Adrenal gland (tissue), 5 donors: ENCODE measurements around the gene NLRC3.

Source experiments
- POLR2A ChIP-seq, 2 donors: fragments of 450-650 bp; IDR thresholded peaks; one replicate each; pipeline ENCODE4 v1.6.1; 2017; ENCODE audit warnings: antibody characterized with exemption in 2 of 2, mild to moderate bottlenecking in 2 of 2, moderate library complexity in 1 of 2
- TF ChIP-seq, protein P1 (sequence below), 6 experiments: fragments of 450-650 bp in 4 of 6; fragments of 200-600 bp in 2 of 6; sonication (generic) in 1 of 6; IDR thresholded peaks; 1 replicate in 5 of 6; 2 replicates in 1 of 6; pipeline versions ENCODE4 v1.5.1 to v1.8.0; 2016 to 2021; ENCODE audit warnings: antibody characterized with exemption in 6 of 6, mild to moderate bottlenecking in 2 of 6, moderate library complexity in 1 of 6
- donor health status: DM: no; HTN: no; CAD: no.

DNA sequence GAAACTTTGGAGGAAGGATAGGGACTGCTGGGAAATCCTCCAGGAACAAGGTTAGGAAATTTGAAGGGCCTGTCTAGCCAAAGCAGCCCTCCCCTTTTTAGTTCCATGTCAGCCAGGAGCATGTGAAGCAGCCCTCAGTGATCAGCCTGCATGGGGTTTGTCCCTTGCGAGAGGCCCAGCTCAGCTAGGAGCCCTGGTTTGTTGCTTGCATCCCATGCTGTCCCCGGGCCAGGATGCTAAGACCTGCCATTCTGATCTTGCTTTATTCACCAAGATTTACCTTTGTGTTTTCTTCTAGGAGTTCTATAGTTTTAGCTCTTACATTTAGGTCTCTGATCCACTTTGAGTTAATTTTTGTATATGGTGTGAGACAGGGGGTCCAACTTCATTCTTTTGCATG is 48.8 kb downstream of the NLRC3 start:
- no peak for TF ChIP-seq POLR2A (IDR thresholded peaks at IDR 0.05)
- TF ChIP-seq, protein P1, sequence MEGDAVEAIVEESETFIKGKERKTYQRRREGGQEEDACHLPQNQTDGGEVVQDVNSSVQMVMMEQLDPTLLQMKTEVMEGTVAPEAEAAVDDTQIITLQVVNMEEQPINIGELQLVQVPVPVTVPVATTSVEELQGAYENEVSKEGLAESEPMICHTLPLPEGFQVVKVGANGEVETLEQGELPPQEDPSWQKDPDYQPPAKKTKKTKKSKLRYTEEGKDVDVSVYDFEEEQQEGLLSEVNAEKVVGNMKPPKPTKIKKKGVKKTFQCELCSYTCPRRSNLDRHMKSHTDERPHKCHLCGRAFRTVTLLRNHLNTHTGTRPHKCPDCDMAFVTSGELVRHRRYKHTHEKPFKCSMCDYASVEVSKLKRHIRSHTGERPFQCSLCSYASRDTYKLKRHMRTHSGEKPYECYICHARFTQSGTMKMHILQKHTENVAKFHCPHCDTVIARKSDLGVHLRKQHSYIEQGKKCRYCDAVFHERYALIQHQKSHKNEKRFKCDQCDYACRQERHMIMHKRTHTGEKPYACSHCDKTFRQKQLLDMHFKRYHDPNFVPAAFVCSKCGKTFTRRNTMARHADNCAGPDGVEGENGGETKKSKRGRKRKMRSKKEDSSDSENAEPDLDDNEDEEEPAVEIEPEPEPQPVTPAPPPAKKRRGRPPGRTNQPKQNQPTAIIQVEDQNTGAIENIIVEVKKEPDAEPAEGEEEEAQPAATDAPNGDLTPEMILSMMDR (IDR thresholded peaks at IDR 0.05) = no peak
